GM19395 (cell line): Measurements from ENCODE around the gene EXOSC10.
"Not testable (repeated sequence)": the region's sequence is repeated elsewhere in the genome, so short reads cannot be mapped to it uniquely, and the experiment has no call there.

Experiments
- ATAC-seq: cut with Tn5 transposase; IDR thresholded peaks from one replicate; pipeline ENCODE4 v1.9.1; 2021; ENCODE audit warnings: mild to moderate bottlenecking, moderate library complexity; ENCODE audit not compliant: unreplicated experiment

The EXOSC10 gene

DNA sequence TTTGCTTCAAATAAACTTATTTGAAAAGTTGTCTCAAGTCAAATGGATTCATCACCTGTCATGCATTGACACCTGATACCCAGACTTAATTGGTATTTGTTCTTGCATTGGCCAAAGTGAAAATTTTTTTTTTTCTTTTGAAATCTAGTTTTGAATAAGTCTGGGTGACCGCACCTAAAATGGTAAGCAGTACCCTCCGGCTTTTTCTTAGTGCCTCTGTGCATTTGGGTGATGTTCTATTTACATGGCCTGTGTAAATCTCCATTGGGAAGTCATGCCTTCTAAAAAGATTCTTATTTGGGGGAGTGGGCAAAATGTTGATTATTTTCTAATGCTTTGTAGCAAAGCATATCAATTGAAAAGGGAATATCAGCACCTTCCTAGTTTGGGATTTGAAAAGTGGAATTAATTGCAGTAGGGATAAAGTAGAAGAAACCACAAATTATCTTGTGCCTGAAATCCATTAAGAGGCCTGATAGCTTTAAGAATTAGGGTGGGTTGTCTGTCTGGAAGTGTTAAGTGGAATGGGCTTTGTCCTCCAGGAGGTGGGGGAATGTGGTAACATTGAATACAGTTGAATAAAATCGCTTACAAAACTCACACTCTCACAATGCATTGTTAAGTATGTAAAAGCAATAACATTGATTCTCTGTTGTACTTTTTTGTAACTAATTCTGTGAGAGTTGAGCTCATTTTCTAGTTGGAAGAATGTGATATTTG lies 75.4 kb downstream of the EXOSC10 start:
- ATAC-seq, result no peak

- no peak for ATAC-seq
These were observed 76.5 kb downstream of the EXOSC10 start for GRCh38 chr1:11023201-11023600.

DNA sequence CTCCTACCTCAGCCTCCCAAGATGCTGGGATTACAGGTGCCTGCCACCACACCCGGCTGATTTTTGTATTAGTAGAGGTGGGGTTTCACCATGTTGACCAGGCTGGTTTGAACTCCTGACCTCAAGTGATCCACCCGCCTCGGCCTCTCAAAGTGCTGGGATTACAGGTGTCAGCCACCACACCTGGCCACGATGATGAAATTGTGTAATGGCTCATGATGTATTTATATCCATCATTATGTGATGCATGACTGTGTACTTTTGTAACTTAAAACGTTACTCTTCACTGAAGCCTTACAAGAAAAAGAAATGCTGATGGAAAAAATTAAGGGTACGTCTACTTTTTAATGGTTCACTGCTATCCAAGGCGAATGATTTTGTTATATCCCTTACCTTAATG lies 79.7 kb downstream of the EXOSC10 start:
- no peak for ATAC-seq

GRCh38 chr1:11019358-11019757 lies 80.3 kb downstream of the EXOSC10 start:
- ATAC-seq, result not testable (repeated sequence)
